Nephron progenitor cell (in vitro differentiated cells): Measurements from ENCODE around the gene DUSP6.
A peak's percentile ranks its signal among the peaks of the same experiment; 100 is the strongest.

Experiments
- DNase-seq: peaks from one replicate; pipeline ENCODE4 v3.0.0; 2021
- H3K27ac Mint-ChIP-seq: 2 replicates; pipeline ENCODE4 v1.8.0; 2021; ENCODE audit warnings: mild to moderate bottlenecking, moderate library complexity, mixed read lengths
- H3K27me3 Mint-ChIP-seq: 2 replicates; pipeline ENCODE4 v1.8.0; 2021; ENCODE audit warnings: mild to moderate bottlenecking, low read depth, mixed read lengths; ENCODE audit not compliant: poor library complexity
- H3K36me3 Mint-ChIP-seq: 2 replicates; pipeline ENCODE4 v1.8.0; 2021; ENCODE audit warnings: low read depth, mixed read lengths
- H3K4me1 Mint-ChIP-seq: 2 replicates; pipeline ENCODE4 v1.8.0; 2021; ENCODE audit warnings: mixed read lengths
- H3K4me3 Mint-ChIP-seq: 2 replicates; pipeline ENCODE4 v1.8.0; 2021; ENCODE audit warnings: mild to moderate bottlenecking, moderate library complexity, mixed read lengths
- H3K9me3 Mint-ChIP-seq: 2 replicates; pipeline ENCODE4 v1.8.0; 2021; ENCODE audit warnings: mild to moderate bottlenecking, moderate library complexity, mixed read lengths
- TF ChIP-seq, protein P1 (sequence below): fragments of 200-600 bp; sonication (generic); IDR thresholded peaks from 2 replicates; pipeline ENCODE4 v1.5.0; 2021; ENCODE audit warnings: antibody characterized with exemption

DUSP6 gene

GRCh38 chr12:89352242-89352491 lies 134 bp downstream of the DUSP6 start:
- TF ChIP-seq, protein P1, sequence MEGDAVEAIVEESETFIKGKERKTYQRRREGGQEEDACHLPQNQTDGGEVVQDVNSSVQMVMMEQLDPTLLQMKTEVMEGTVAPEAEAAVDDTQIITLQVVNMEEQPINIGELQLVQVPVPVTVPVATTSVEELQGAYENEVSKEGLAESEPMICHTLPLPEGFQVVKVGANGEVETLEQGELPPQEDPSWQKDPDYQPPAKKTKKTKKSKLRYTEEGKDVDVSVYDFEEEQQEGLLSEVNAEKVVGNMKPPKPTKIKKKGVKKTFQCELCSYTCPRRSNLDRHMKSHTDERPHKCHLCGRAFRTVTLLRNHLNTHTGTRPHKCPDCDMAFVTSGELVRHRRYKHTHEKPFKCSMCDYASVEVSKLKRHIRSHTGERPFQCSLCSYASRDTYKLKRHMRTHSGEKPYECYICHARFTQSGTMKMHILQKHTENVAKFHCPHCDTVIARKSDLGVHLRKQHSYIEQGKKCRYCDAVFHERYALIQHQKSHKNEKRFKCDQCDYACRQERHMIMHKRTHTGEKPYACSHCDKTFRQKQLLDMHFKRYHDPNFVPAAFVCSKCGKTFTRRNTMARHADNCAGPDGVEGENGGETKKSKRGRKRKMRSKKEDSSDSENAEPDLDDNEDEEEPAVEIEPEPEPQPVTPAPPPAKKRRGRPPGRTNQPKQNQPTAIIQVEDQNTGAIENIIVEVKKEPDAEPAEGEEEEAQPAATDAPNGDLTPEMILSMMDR: no peak
- Mint-ChIP-seq H3K27me3 (peaks cover 6% of the 10 kb centered on the region), H3K4me1 (peaks cover 48% of the 10 kb centered on the region), H3K4me3 (peak overlapping the region; percentile 99), H3K9me3 (no peaks in the 10 kb centered on the region), H3K27ac (peak overlapping the region; percentile 99), H3K36me3 (peaks cover 40% of the 10 kb centered on the region)
- DNase-seq: no peak

- H3K9me3 Mint-ChIP-seq: no peaks in the 10 kb centered on the region
- peaks cover 48% of the 10 kb centered on the region for H3K4me1 Mint-ChIP-seq
- peak overlapping the region; percentile 99 for H3K27ac Mint-ChIP-seq
- peaks cover 6% of the 10 kb centered on the region for H3K27me3 Mint-ChIP-seq
- DNase-seq: peak; percentile 64
- H3K36me3 Mint-ChIP-seq: peaks cover 40% of the 10 kb centered on the region
- TF ChIP-seq, protein P1: no peak
- H3K4me3 Mint-ChIP-seq: peak overlapping the region; percentile 99
Measured at GRCh38 chr12:89351489-89352241, 636 bp downstream of the DUSP6 start.

- Mint-ChIP-seq H3K9me3 (no peaks in the 10 kb centered on the region), H3K4me3 (peak overlapping the region; percentile 99), H3K27ac (peak overlapping the region; percentile 99), H3K27me3 (peaks cover 6% of the 10 kb centered on the region), H3K4me1 (peaks cover 48% of the 10 kb centered on the region), H3K36me3 (peaks cover 40% of the 10 kb centered on the region)
- DNase-seq: no peak
- TF ChIP-seq, protein P1: no peak
Measured at GRCh38 chr12:89350630-89351488, 1.4 kb downstream of the DUSP6 start.

GRCh38 chr12:89350260-89350629 lies 2.1 kb downstream of the DUSP6 start:
- TF ChIP-seq, protein P1: no peak
- H3K9me3 Mint-ChIP-seq: no peaks in the 10 kb centered on the region
- H3K27me3 Mint-ChIP-seq: peaks cover 6% of the 10 kb centered on the region
- H3K4me1 Mint-ChIP-seq: peaks cover 48% of the 10 kb centered on the region
- peaks cover 40% of the 10 kb centered on the region for H3K36me3 Mint-ChIP-seq
- DNase-seq: no peak
- peak overlapping the region; percentile 99 for H3K4me3 Mint-ChIP-seq
- H3K27ac Mint-ChIP-seq: peak overlapping the region; percentile 99

- H3K4me1 Mint-ChIP-seq: peaks cover 48% of the 10 kb centered on the region
- no peaks in the 10 kb centered on the region for H3K9me3 Mint-ChIP-seq
- TF ChIP-seq, protein P1: no peak
- DNase-seq: no peak
- peak overlapping the region; percentile 99 for H3K27ac Mint-ChIP-seq
- peaks cover 40% of the 10 kb centered on the region for H3K36me3 Mint-ChIP-seq
- H3K4me3 Mint-ChIP-seq: peak overlapping the region; percentile 99
- peaks cover 6% of the 10 kb centered on the region for H3K27me3 Mint-ChIP-seq
Measured at GRCh38 chr12:89349814-89350213, 2.5 kb downstream of the DUSP6 start.
